WERI-Rb-1 (cell line): ENCODE results near the gene PYGB.

ENCODE experiments used
- DNase-seq: peaks from one replicate; pipeline ENCODE4 v3.0.0-alpha.2; 2020
- H3K27ac ChIP-seq: fragments of 250-450 bp; sonication (Bioruptor Pico); 2 replicates; pipeline ENCODE4 v1.5.1; 2020; ENCODE audit warnings: mild to moderate bottlenecking, moderate library complexity
- H3K27me3 ChIP-seq: fragments of 250-450 bp; sonication (Bioruptor Pico); 2 replicates; pipeline ENCODE4 v1.5.1; 2021; ENCODE audit warnings: mild to moderate bottlenecking, low read depth, moderate library complexity; ENCODE audit not compliant: insufficient read depth, severe bottlenecking
- H3K36me3 ChIP-seq: fragments of 250-450 bp; sonication (Bioruptor Pico); 2 replicates; pipeline ENCODE4 v1.5.1; 2020; ENCODE audit warnings: mild to moderate bottlenecking, moderate library complexity
- H3K4me3 ChIP-seq: 2 replicates; pipeline ENCODE4 v1.5.1; 2011; ENCODE audit warnings: low read depth, mild to moderate bottlenecking, control low read depth, low read length
- H3K9me3 ChIP-seq: fragments of 250-450 bp; sonication (Bioruptor Pico); 2 replicates; pipeline ENCODE4 v1.5.1; 2021; ENCODE audit warnings: mild to moderate bottlenecking, moderate library complexity; ENCODE audit not compliant: severe bottlenecking
- TF ChIP-seq, protein P1 (sequence below): IDR thresholded peaks from 2 replicates; pipeline ENCODE4 v1.5.1; 2011; ENCODE audit warnings: low read depth, mild to moderate bottlenecking, control low read depth, inconsistent platforms, low read length

PYGB gene

DNA sequence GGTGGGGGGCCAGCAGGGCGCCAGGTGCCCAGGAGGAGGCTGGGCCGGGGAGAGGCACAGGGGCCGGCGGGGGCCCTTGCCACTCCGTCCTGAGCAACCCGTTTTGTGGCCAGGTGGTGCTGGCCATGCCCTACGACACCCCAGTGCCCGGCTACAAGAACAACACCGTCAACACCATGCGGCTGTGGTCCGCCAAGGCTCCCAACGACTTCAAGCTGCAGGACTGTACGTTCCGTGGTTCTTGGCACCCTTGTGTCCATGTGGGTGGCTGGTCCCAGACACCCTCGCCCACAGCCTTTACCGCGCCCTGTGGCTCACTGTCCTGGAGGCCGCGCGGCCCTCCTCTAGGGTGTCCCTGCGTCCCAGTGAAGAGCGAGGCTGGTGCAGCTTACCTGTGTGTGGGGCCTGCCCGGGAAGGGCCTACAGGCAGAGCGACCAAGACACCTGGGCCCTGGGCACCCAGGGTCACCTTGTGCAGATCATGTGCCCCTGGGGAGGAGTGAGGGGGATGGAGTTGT lies 28.7 kb downstream of the PYGB start:
- Histone ChIP-seq H3K36me3 (peaks cover 100% of the 10 kb centered on the region), H3K9me3 (no peaks in the 10 kb centered on the region), H3K27me3 (no peaks in the 10 kb centered on the region), H3K27ac (no peak overlapping the region), H3K4me3 (no peak overlapping the region)
- peak; percentile 2 for DNase-seq
- TF ChIP-seq, protein P1, sequence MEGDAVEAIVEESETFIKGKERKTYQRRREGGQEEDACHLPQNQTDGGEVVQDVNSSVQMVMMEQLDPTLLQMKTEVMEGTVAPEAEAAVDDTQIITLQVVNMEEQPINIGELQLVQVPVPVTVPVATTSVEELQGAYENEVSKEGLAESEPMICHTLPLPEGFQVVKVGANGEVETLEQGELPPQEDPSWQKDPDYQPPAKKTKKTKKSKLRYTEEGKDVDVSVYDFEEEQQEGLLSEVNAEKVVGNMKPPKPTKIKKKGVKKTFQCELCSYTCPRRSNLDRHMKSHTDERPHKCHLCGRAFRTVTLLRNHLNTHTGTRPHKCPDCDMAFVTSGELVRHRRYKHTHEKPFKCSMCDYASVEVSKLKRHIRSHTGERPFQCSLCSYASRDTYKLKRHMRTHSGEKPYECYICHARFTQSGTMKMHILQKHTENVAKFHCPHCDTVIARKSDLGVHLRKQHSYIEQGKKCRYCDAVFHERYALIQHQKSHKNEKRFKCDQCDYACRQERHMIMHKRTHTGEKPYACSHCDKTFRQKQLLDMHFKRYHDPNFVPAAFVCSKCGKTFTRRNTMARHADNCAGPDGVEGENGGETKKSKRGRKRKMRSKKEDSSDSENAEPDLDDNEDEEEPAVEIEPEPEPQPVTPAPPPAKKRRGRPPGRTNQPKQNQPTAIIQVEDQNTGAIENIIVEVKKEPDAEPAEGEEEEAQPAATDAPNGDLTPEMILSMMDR = no peak

DNA sequence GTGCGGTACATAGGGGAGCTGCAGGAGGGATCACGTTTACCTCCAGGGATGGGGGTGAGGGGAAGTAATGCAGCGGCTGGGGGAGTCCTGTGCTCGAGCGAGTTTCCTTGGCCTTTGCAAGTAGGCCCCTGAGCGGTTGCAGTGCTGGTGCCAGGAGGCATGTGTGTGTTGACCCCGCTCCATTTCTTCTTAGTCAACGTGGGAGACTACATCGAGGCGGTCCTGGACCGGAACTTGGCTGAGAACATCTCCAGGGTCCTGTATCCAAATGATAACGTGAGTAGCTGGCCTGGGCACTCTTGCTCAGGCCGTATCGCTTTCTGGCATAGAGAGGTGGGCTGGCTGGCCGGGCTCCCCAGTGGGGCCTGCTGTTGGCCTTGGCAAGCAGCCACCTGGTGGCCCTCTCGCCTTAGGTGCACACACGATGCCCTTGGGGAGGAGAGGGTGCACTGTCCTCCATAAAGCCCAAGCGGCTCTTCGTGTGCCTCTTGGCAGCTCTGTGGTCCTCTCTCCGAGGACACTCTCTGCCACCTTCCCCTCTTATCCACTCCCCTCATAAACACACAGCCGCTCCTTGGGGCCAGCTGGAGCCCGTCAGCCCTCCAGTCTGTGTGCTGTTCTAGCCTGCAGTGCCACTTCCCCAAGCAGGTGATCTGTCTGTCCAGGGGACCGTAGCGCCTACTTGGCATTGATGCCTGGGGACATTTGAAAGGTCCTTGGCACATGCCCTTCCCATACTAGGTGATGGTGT lies 29.3 kb downstream of the PYGB start:
- TF ChIP-seq, protein P1 = no peak
- H3K9me3 ChIP-seq = no peaks in the 10 kb centered on the region
- no peak overlapping the region for H3K4me3 ChIP-seq
- H3K27ac ChIP-seq = no peak overlapping the region
- no peaks in the 10 kb centered on the region for H3K27me3 ChIP-seq
- H3K36me3 ChIP-seq = peaks cover 100% of the 10 kb centered on the region
- DNase-seq = peak; percentile 11

DNA sequence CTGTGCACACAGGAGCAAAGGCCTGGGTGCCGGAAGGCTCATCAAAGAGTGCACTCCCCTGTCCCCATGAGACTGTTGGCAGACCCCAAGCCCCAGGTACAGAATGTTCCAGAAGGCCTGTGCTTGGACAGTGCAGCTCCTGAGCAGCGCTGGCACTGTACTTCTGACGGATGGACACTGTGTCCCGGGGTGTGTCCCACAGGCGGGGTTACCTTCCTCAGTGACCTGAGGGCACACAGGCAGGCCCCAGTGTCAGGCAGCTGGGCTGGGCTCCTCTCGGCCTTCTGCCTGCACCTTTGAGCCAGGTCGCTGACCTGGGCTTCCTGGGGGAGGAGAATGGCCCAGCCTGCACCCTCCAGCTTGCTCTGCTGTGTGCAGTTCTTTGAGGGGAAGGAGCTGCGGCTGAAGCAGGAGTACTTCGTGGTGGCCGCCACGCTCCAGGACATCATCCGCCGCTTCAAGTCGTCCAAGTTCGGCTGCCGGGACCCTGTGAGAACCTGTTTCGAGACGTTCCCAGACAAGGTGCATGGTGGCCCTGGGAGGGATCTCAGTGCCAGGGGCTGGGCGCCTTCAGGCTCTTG lies 30.1 kb downstream of the PYGB start:
- H3K27ac ChIP-seq = no peak overlapping the region
- H3K4me3 ChIP-seq = no peak overlapping the region
- DNase-seq = peak; percentile 2
- TF ChIP-seq, protein P1 = no peak
- no peaks in the 10 kb centered on the region for H3K27me3 ChIP-seq
- H3K36me3 ChIP-seq = peaks cover 100% of the 10 kb centered on the region
- H3K9me3 ChIP-seq = no peaks in the 10 kb centered on the region

DNA sequence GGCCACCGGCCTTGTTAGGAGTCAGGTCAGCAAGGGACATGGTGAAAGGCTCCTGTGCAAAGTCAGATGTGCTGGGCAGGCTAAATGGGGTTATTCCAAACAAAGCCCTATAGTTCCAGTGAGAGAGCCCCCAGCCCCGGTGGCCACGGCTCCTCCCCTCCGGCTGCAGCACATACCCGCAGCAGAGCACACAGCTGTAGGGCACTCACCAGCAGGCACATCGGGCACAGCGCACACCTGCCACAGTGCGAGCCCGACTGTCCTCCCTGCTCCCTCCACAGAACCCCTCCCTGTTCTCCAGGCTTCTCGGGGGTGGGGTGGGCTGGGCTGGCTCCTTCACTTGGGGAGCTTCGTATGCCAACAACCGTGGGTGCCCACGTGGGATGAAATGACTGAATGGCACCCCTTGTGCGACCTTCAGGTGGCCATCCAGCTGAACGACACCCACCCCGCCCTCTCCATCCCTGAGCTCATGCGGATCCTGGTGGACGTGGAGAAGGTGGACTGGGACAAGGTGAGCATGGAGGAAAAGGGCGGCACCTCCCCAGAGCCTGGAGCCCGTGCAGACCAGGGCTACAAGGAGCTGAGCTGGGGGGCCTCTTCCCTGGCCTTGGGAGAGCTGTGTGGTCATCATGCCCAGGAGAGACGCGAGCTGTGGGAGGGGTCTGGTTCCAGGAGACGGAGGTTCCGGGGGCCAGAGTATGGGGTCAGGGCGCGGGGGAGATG lies 30.9 kb downstream of the PYGB start:
- Histone ChIP-seq H3K9me3 (no peaks in the 10 kb centered on the region), H3K36me3 (peaks cover 100% of the 10 kb centered on the region), H3K27me3 (no peaks in the 10 kb centered on the region), H3K4me3 (no peak overlapping the region), H3K27ac (no peak overlapping the region)
- DNase-seq = peak; percentile 8
- TF ChIP-seq, protein P1 = no peak

DNA sequence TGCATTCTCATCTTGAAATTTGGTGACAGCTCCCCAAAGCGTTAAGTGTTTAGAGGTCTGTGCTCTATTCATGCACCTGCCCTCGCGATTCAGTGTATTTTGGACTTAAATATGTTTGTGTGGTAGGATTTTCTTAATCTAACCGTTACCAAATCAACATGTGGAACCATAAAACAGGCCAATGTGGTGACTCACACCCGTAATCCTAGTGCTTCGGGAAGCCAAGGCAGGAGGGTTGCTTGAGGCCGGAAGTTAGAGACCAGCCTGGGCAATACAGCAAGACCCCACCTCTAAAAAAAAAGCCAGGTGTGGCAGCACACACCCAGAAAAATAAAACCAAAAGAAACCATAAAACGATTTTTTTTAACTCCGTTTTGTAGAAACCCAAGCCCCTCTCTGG lies 31.5 kb downstream of the PYGB start:
- Histone ChIP-seq H3K9me3 (no peaks in the 10 kb centered on the region), H3K27me3 (no peaks in the 10 kb centered on the region), H3K27ac (no peak overlapping the region), H3K4me3 (no peak overlapping the region), H3K36me3 (peaks cover 100% of the 10 kb centered on the region)
- TF ChIP-seq, protein P1 = no peak
- no peak for DNase-seq
